CD4-positive, CD25-positive, alpha-beta regulatory T cell (primary cell): ENCODE measurements around the gene METTL9. TPM values are rescaled to one million over a fixed set of nuclear protein-coding genes. Genes with fewer than 3 reads are reported as not detected.
"Not testable (repeated sequence)": the region's sequence is repeated elsewhere in the genome, so short reads cannot be mapped to it uniquely, and the experiment has no call there.

Experiments
- ATAC-seq, 2 donors: fragments of 150-1000 bp; cut with Tn5 transposase; one replicate each; pipeline ENCODE4 v1.10.0; 2021; ENCODE audit warnings: low read depth in 2 of 2, moderate number of reproducible peaks in 2 of 2, moderate library complexity in 1 of 2
- DNase-seq, 3 donors: peaks; one replicate each; pipeline versions ENCODE4 v3.0.0 to v3.0.0-alpha.2; 2012 to 2022; ENCODE audit warnings: mixed read lengths in 1 of 3
- H3K27ac ChIP-seq: one replicate; pipeline ENCODE4 v1.7.0; 2013; ENCODE audit warnings: mild to moderate bottlenecking, low read length; ENCODE audit not compliant: insufficient read depth, poor library complexity, severe bottlenecking
- H3K27me3 ChIP-seq: one replicate; pipeline ENCODE4 v1.7.0; 2013; ENCODE audit warnings: low read length; ENCODE audit not compliant: control insufficient read depth, insufficient read depth
- H3K36me3 ChIP-seq: one replicate; pipeline ENCODE4 v1.7.0; 2013; ENCODE audit warnings: mild to moderate bottlenecking, low read length, moderate library complexity; ENCODE audit not compliant: control insufficient read depth, insufficient read depth
- H3K4me1 ChIP-seq: 2 replicates; pipeline ENCODE4 v1.7.0; 2013; ENCODE audit warnings: mild to moderate bottlenecking, low read length; ENCODE audit not compliant: insufficient read depth, control insufficient read depth, poor library complexity, severe bottlenecking
- H3K4me3 ChIP-seq: one replicate; pipeline ENCODE4 v1.7.0; 2013; ENCODE audit warnings: low read depth, mild to moderate bottlenecking, low read length, moderate library complexity
- H3K9me3 ChIP-seq, 2 experiments: 1 replicate in 1 of 2; 2 replicates in 1 of 2; pipeline ENCODE4 v1.7.0; 2013; ENCODE audit warnings: low read length in 2 of 2, mild to moderate bottlenecking in 1 of 2, moderate library complexity in 1 of 2; ENCODE audit not compliant: control insufficient read depth in 2 of 2
- H3K27ac Mint-ChIP-seq, 3 donors: one replicate each; pipeline ENCODE4 v1.8.0; 2020 to 2022; ENCODE audit warnings: mild to moderate bottlenecking in 3 of 3, mixed read lengths in 3 of 3, moderate library complexity in 2 of 3
- H3K27me3 Mint-ChIP-seq: one replicate; pipeline ENCODE4 v1.8.0; 2022; ENCODE audit warnings: mild to moderate bottlenecking, mixed read lengths
- H3K36me3 Mint-ChIP-seq: one replicate; pipeline ENCODE4 v1.8.0; 2020; ENCODE audit warnings: mixed read lengths
- H3K4me1 Mint-ChIP-seq, 4 donors: one replicate each; pipeline ENCODE4 v1.8.0; 2020 to 2022; ENCODE audit warnings: mixed read lengths in 4 of 4, mild to moderate bottlenecking in 1 of 4
- H3K4me3 Mint-ChIP-seq, 4 donors: one replicate each; pipeline ENCODE4 v1.8.0; 2020 to 2022; ENCODE audit warnings: mild to moderate bottlenecking in 4 of 4, mixed read lengths in 4 of 4, moderate library complexity in 3 of 4
- H3K9me3 Mint-ChIP-seq, 7 donors: one replicate each; pipeline ENCODE4 v1.8.0; 2020 to 2022; ENCODE audit warnings: mixed read lengths in 7 of 7, mild to moderate bottlenecking in 3 of 7, moderate library complexity in 2 of 7
- polyA plus RNA-seq, 4 donors: library from polyadenylated mRNA; unstranded; fragments of 300-500 nt; fragmentation: Illumina TruSeq; gene quantifications; one replicate each; pipeline ENCODE4 v1.2.3, GENCODE V29; 2021
- total RNA-seq: library from RNA; stranded (reverse); gene quantifications from one replicate; pipeline ENCODE4 v1.2.3, GENCODE V29; 2022

METTL9 gene
- total and polyA plus RNA-seq, 5 donors from 2014 or later, result 69.9 to 141 (median 116) TPM

DNA sequence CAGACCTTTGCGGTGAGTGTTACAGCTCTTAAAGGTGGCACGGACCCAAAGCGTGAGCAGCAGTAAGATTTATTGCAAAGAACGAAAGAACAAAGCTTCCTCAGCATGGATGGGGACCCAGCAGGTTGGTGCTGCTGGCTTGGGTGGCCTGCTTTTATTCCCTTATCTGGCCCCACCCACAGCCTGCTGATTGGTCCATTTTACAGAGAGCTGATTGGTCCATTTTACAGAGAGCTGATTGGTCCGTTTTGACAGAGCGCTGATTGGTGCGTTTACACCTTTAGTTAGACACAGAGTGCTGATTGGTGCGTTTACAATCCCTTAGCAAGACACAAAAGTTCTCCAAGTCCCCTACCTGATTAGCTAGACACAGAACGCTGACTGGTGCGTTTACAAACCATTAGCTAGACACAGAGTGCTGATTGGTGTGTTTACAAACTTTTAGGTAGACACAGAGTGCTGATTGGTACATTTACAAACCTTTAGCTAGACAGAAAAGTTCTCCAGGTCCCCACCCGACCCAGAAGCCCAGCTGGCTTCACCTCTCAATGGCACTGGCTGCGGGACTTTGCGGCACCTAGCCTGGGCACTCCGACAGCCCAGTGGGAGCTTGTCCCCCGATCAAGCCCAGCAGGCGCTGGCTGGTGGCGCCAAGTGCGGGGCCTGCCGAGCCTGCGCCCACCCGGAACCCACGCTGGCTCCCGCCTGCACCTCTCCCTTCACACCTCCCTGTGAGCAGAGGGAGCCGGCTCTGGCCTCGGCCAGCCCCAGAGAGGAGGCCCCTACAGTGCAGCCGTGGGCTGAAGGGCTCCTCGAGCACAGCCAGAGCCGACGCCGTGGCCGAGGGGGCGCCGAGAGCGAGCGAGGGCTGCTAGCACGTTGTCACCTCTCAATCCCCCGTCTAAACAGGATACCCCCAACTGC lies 30.5 kb downstream of the METTL9 start:
- not testable (repeated sequence) for DNase-seq, H3K27ac ChIP-seq, H3K27me3 ChIP-seq, H3K9me3 Mint-ChIP-seq, H3K4me3 ChIP-seq, H3K9me3 ChIP-seq, ATAC-seq, H3K27me3 Mint-ChIP-seq
- Histone ChIP-seq H3K4me1 (peaks cover 15% of the 10 kb centered on the region), H3K36me3 (peaks cover 26% of the 10 kb centered on the region)
- Mint-ChIP-seq H3K36me3 (peaks cover 30% of the 10 kb centered on the region), H3K27ac (peak overlapping the region in 1 of 3 donors; percentile 77), H3K4me1 (peaks cover 10 to 29% (median 20%) of the 10 kb centered on the region in 4 donors), H3K4me3 (peak overlapping the region in 1 of 4 donors; percentile 43)

- ATAC-seq, H3K27ac ChIP-seq, H3K27me3 ChIP-seq, DNase-seq, H3K4me3 ChIP-seq, H3K4me3 Mint-ChIP-seq, H3K9me3 ChIP-seq, H3K9me3 Mint-ChIP-seq, H3K27me3 Mint-ChIP-seq: not testable (repeated sequence)
- peaks cover 18% of the 10 kb centered on the region for H3K36me3 ChIP-seq
- Mint-ChIP-seq H3K27ac (peak overlapping the region in 1 of 3 donors; percentile 29), H3K4me1 (peaks cover 10 to 21% (median 16%) of the 10 kb centered on the region in 4 donors), H3K36me3 (peaks cover 29% of the 10 kb centered on the region)
- H3K4me1 ChIP-seq, result peaks cover 13% of the 10 kb centered on the region
Measured at GRCh38 chr16:21630866-21631265, 31.5 kb downstream of the METTL9 start.

DNA sequence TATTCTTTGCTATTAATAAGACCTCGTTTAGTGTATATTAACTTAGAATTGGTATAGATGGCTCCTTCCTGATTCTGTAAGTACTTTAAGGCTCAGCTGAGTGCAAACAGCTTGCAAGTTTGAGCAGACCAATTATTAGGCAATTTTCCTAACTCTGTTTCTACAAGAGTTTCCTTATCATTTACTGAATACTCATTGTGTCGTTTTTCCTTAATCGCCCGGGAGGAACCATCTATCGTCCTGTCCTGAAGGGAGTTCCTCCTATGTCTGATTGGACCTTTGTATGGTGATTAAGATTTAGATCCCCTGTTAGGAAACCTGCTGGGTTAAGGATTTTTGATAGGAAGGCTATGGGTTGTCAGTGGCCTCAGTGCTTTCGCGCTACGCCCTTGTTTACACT lies 32.0 kb downstream of the METTL9 start:
- not testable (repeated sequence) for H3K4me3 Mint-ChIP-seq, H3K9me3 ChIP-seq, H3K4me3 ChIP-seq, H3K27me3 Mint-ChIP-seq, ATAC-seq, H3K27ac ChIP-seq, H3K4me1 ChIP-seq, H3K27me3 ChIP-seq, DNase-seq, H3K9me3 Mint-ChIP-seq
- Mint-ChIP-seq H3K27ac (peak overlapping the region in 1 of 3 donors; percentile 57), H3K4me1 (peaks cover 5 to 16% (median 14%) of the 10 kb centered on the region in 4 donors), H3K36me3 (peaks cover 32% of the 10 kb centered on the region)
- peaks cover 18% of the 10 kb centered on the region for H3K36me3 ChIP-seq

DNA sequence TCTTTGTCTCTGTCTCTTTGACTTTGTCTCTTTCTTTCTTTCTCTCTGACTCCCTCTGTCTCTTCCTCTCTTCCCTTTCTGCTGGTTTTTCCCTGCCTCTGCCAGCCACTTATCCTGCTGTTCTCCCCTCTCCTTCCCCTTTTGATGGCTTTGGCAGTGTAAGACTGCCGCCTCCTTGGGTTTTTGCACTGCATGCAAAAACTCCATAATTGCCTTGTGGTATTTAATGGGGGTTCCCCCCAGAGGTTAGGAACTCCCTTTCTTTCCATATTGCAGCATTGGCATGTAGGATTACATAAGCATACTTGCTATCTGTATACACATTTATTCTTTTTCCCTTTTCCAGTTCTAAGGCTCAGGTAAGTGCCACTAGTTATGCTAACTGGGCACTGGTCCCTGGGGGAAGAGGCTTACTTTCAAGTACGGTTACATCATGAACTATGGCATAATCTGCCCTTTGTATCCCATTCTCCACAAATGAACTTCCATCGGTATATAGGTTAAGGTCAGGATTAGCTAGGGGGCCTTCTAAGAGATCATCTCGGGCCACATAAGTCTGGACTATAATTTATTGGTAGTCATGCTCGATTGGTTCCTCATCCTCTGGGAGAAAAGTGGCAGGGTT lies 32.7 kb downstream of the METTL9 start:
- not testable (repeated sequence) for H3K27ac ChIP-seq, ATAC-seq, DNase-seq, H3K27me3 ChIP-seq, H3K4me3 Mint-ChIP-seq, H3K9me3 Mint-ChIP-seq, H3K4me3 ChIP-seq, H3K9me3 ChIP-seq, H3K27me3 Mint-ChIP-seq, H3K4me1 ChIP-seq
- Mint-ChIP-seq H3K36me3 (peaks cover 28% of the 10 kb centered on the region), H3K4me1 (peaks cover 0 to 12% (median 9%) of the 10 kb centered on the region in 4 donors), H3K27ac (peak overlapping the region in 2 of 3 donors; percentile 57 to 67)
- H3K36me3 ChIP-seq, result peaks cover 17% of the 10 kb centered on the region

GRCh38 chr16:21634216-21634615 lies 34.8 kb downstream of the METTL9 start:
- peaks cover 19% of the 10 kb centered on the region for H3K4me1 ChIP-seq
- no peak overlapping the region for H3K4me3 ChIP-seq
- Mint-ChIP-seq H3K9me3 (no peaks in the 10 kb centered on the region), H3K27ac (peak overlapping the region; percentile 30 to 83 (median 36)), H3K4me3 (no peak overlapping the region), H3K36me3 (peaks cover 15% of the 10 kb centered on the region), H3K27me3 (no peaks in the 10 kb centered on the region), H3K4me1 (peaks cover 6 to 29% (median 19%) of the 10 kb centered on the region in 4 donors)
- H3K9me3 ChIP-seq, result no peaks in the 10 kb centered on the region
- ATAC-seq (no peak), DNase-seq (no peak)
- H3K27me3 ChIP-seq, result no peaks in the 10 kb centered on the region
- H3K36me3 ChIP-seq, result peaks cover 15% of the 10 kb centered on the region
- no peak overlapping the region for H3K27ac ChIP-seq

DNA sequence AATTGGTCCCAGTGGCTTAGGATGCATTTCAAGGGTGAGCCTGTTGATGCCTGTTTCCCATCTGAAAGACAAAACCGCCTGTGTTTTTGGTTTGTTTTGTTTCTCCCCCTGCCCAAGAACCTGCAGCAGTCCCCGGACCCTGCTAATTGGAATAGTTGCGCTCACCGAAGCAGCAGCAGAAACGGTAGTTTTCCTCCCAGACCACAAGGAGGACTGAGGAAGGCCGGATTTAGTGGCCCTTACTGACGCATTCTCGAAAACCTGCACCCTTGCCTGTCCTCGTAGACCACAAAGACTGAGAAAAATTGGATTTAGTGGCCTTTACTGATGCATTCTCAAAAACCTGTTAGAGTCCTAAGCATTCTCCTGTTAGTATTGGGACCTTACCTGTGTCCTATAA lies 36.3 kb downstream of the METTL9 start:
- ATAC-seq, H3K4me3 ChIP-seq, H3K4me3 Mint-ChIP-seq, H3K27me3 ChIP-seq, H3K9me3 Mint-ChIP-seq, H3K36me3 ChIP-seq, H3K36me3 Mint-ChIP-seq, H3K27ac ChIP-seq, H3K9me3 ChIP-seq, H3K27me3 Mint-ChIP-seq, DNase-seq: not testable (repeated sequence)
- H3K4me1 ChIP-seq, result peaks cover 33% of the 10 kb centered on the region
- Mint-ChIP-seq H3K4me1 (peaks cover 8 to 35% (median 23%) of the 10 kb centered on the region in 4 donors), H3K27ac (peak overlapping the region in 1 of 3 donors; percentile 71)

DNA sequence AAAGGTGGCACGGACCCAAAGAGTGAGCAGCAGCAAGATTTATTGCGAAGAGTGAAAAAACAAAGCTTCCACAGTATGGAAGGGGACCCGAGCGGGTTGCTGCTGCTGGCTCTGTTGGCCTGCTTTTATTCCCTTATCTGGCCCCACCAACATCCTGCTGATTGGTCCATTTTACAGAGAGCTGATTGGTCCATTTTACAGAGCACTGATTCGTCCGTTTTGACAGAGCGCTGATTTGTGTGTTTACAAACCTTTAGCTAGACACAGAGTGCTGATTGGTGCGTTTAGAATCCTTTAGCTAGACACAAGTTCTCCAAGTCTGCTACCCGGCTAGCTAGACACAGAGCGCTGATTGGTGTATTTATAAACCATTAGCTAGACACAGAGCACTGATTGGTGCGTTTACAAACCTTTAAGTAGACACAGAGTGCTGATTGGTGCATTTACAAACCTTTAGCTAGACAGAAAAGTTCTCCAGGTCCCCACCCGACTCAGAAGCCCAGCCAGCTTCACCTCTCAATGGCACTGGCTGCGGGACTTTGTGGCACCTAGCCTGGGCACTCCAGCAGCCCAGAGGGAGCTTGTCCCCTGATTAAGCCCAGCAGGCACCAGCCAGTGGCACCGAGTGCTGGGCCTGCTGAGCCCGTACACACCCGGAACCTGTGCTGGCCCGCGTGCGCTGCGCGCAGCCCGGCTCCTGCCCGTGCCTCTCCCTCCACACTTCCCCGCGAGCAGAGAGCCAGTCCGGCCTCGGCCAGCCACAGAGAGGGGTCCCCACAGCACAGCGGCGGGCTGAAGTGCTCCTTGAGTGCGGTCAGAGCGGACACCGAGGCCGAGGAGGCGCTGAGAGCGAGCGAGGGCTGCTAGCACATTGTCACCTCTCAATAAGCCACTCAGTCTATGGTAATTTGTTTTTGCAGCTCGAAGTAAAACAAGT lies 37.9 kb downstream of the METTL9 start:
- peak overlapping the region; percentile 62 for H3K27ac ChIP-seq
- Mint-ChIP-seq H3K9me3 (no peaks in the 10 kb centered on the region), H3K27me3 (no peaks in the 10 kb centered on the region), H3K4me1 (peaks cover 11 to 39% (median 26%) of the 10 kb centered on the region in 4 donors), H3K36me3 (peaks cover 9% of the 10 kb centered on the region), H3K27ac (peak overlapping the region; percentile 44 to 91 (median 63)), H3K4me3 (peak overlapping the region in 1 of 4 donors; percentile 34)
- ATAC-seq (no peak), DNase-seq (no peak)
- peaks cover 5% of the 10 kb centered on the region for H3K36me3 ChIP-seq
- peaks cover 33% of the 10 kb centered on the region for H3K4me1 ChIP-seq
- H3K27me3 ChIP-seq, result no peaks in the 10 kb centered on the region
- no peak overlapping the region for H3K4me3 ChIP-seq
- no peaks in the 10 kb centered on the region for H3K9me3 ChIP-seq
